Stimulated activated CD8-positive, alpha-beta memory T cell treated with anti-CD3 and anti-CD28 coated beads, Interleukin-2, amount 100 ng/mL, for 1 hour (primary cell): ENCODE results near the gene OLFML2B.

Experiments
- DNase-seq, 2 donors: peaks; one replicate each; pipeline ENCODE4 v3.0.0-alpha.2; 2020; ENCODE audit warnings: low read depth in 2 of 2

OLFML2B gene

GRCh38 chr1:161945306-161946060 is 78.2 kb downstream of the OLFML2B start:
- no peak for DNase-seq

- DNase-seq = no peak
Observed at GRCh38 chr1:161944381-161944780, 79.3 kb downstream of the OLFML2B start.

GRCh38 chr1:161943737-161944136 is 79.9 kb downstream of the OLFML2B start:
- DNase-seq = no peak

- DNase-seq = no peak
Observed at GRCh38 chr1:161941726-161942436, 81.8 kb downstream of the OLFML2B start.

GRCh38 chr1:161940866-161941591 is 82.6 kb downstream of the OLFML2B start:
- no peak for DNase-seq

GRCh38 chr1:161936786-161937185 is 86.9 kb downstream of the OLFML2B start:
- DNase-seq = no peak

GRCh38 chr1:161935264-161935663 is 88.4 kb downstream of the OLFML2B start:
- no peak for DNase-seq

GRCh38 chr1:161933592-161934588 is 89.8 kb downstream of the OLFML2B start:
- DNase-seq = no peak
